Skeletal muscle tissue (tissue), 4 donors: ENCODE measurements around the gene TMEM220. TPM values are rescaled to one million over a fixed set of nuclear protein-coding genes. Genes with fewer than 3 reads are reported as not detected.

ENCODE experiments used
- H3K27ac ChIP-seq: one replicate; pipeline ENCODE4 v1.7.0; 2013; ENCODE audit warnings: mild to moderate bottlenecking, low read depth, low read length, inconsistent platforms
- H3K27me3 ChIP-seq, 3 donors: one replicate each; pipeline ENCODE4 v1.7.0; 2013; ENCODE audit warnings: low read length in 3 of 3; ENCODE audit not compliant: control insufficient read depth in 3 of 3, insufficient read depth in 3 of 3
- H3K36me3 ChIP-seq, 3 donors: one replicate each; pipeline ENCODE4 v1.7.0; 2013; ENCODE audit warnings: low read length in 3 of 3; ENCODE audit not compliant: control insufficient read depth in 3 of 3, insufficient read depth in 3 of 3
- H3K4me1 ChIP-seq, 3 donors: one replicate each; pipeline ENCODE4 v1.7.0; 2013; ENCODE audit warnings: low read length in 3 of 3, mild to moderate bottlenecking in 3 of 3; ENCODE audit not compliant: control insufficient read depth in 3 of 3, insufficient read depth in 3 of 3
- H3K4me3 ChIP-seq, 3 donors: one replicate each; pipeline ENCODE4 v1.7.0; 2013; ENCODE audit warnings: low read length in 3 of 3
- H3K9ac ChIP-seq, 3 donors: one replicate each; pipeline ENCODE4 v1.7.0; 2013; ENCODE audit warnings: low read length in 3 of 3, mild to moderate bottlenecking in 3 of 3, moderate library complexity in 2 of 3, low read depth in 1 of 3
- H3K9me3 ChIP-seq, 3 donors: one replicate each; pipeline ENCODE4 v1.7.0; 2013; ENCODE audit warnings: low read length in 3 of 3; ENCODE audit not compliant: control insufficient read depth in 3 of 3
- total RNA-seq: library from RNA; depleted of rRNA; stranded (reverse); fragments of >200 nt; gene quantifications from one replicate; pipeline ENCODE4 v1.2.3, GENCODE V29; 2014
- donor health status: Osteomylitis.

The TMEM220 gene
- total RNA-seq, 1 donor from 2014 or later: 5.2 TPM

- Histone ChIP-seq H3K4me3 (no peak overlapping the region), H3K36me3 (no peaks in the 10 kb centered on the region)
Observed at GRCh38 chr17:10743316-10744009, 13.6 kb upstream of the TMEM220 start.

GRCh38 chr17:10742431-10742830, 12.6 kb upstream of the TMEM220 start:
- Histone ChIP-seq H3K4me1 (peaks cover 5 to 14% (median 9%) of the 10 kb centered on the region in 3 donors), H3K4me3 (no peak overlapping the region), H3K36me3 (no peaks in the 10 kb centered on the region), H3K27me3 (no peaks in the 10 kb centered on the region), H3K9me3 (no peaks in the 10 kb centered on the region), H3K27ac (no peak overlapping the region), H3K9ac (no peak overlapping the region)

More at GRCh38 chr17:10743316-10744009, 13.6 kb upstream of the TMEM220 start:
- Histone ChIP-seq H3K27me3 (no peaks in the 10 kb centered on the region), H3K9me3 (no peaks in the 10 kb centered on the region), H3K9ac (no peak overlapping the region), H3K4me1 (peaks cover 4 to 14% (median 5%) of the 10 kb centered on the region in 3 donors), H3K27ac (no peak overlapping the region)

GRCh38 chr17:10741416-10742135, 11.8 kb upstream of the TMEM220 start:
- no peaks in the 10 kb centered on the region for H3K9me3 ChIP-seq
- H3K9ac ChIP-seq: no peak overlapping the region
- H3K4me1 ChIP-seq: peaks cover 5 to 14% (median 9%) of the 10 kb centered on the region in 3 donors
- H3K27ac ChIP-seq: no peak overlapping the region
- no peak overlapping the region for H3K4me3 ChIP-seq
- H3K36me3 ChIP-seq: no peaks in the 10 kb centered on the region
- H3K27me3 ChIP-seq: no peaks in the 10 kb centered on the region

GRCh38 chr17:10739386-10739785, 9.6 kb upstream of the TMEM220 start:
- Histone ChIP-seq H3K36me3 (peaks cover 0 to 2% (median 0%) of the 10 kb centered on the region in 3 donors), H3K9ac (no peak overlapping the region), H3K4me3 (no peak overlapping the region), H3K4me1 (peaks cover 5 to 9% (median 6%) of the 10 kb centered on the region in 3 donors), H3K27ac (no peak overlapping the region), H3K27me3 (no peaks in the 10 kb centered on the region), H3K9me3 (no peaks in the 10 kb centered on the region)

GRCh38 chr17:10738521-10739258, 8.9 kb upstream of the TMEM220 start:
- H3K9me3 ChIP-seq: no peaks in the 10 kb centered on the region
- H3K9ac ChIP-seq: no peak overlapping the region
- no peaks in the 10 kb centered on the region for H3K27me3 ChIP-seq
- H3K4me1 ChIP-seq: peaks cover 2 to 9% (median 6%) of the 10 kb centered on the region in 3 donors
- H3K4me3 ChIP-seq: no peak overlapping the region
- H3K27ac ChIP-seq: no peak overlapping the region
- peaks cover 0 to 4% (median 0%) of the 10 kb centered on the region in 3 donors for H3K36me3 ChIP-seq

GRCh38 chr17:10737736-10738135, 7.9 kb upstream of the TMEM220 start:
- Histone ChIP-seq H3K4me3 (no peak overlapping the region), H3K4me1 (peaks cover 0 to 4% (median 2%) of the 10 kb centered on the region in 3 donors), H3K9me3 (no peaks in the 10 kb centered on the region), H3K9ac (no peak overlapping the region), H3K27me3 (no peaks in the 10 kb centered on the region), H3K36me3 (peaks cover 0 to 4% (median 0%) of the 10 kb centered on the region in 3 donors), H3K27ac (no peak overlapping the region)

- no peaks in the 10 kb centered on the region for H3K27me3 ChIP-seq
- peaks cover 0 to 4% (median 0%) of the 10 kb centered on the region in 3 donors for H3K36me3 ChIP-seq
- no peak overlapping the region for H3K9ac ChIP-seq
- peaks cover 0 to 4% (median 2%) of the 10 kb centered on the region in 3 donors for H3K4me1 ChIP-seq
- H3K9me3 ChIP-seq: no peaks in the 10 kb centered on the region
- no peak overlapping the region for H3K27ac ChIP-seq
- H3K4me3 ChIP-seq: no peak overlapping the region
Observed at GRCh38 chr17:10737168-10737622, 7.4 kb upstream of the TMEM220 start.

GRCh38 chr17:10735821-10736220, 6.0 kb upstream of the TMEM220 start:
- Histone ChIP-seq H3K4me3 (no peak overlapping the region), H3K9me3 (no peaks in the 10 kb centered on the region), H3K27ac (no peak overlapping the region), H3K9ac (no peak overlapping the region), H3K27me3 (no peaks in the 10 kb centered on the region), H3K4me1 (peaks cover 0 to 4% (median 2%) of the 10 kb centered on the region in 3 donors), H3K36me3 (peaks cover 0 to 4% (median 0%) of the 10 kb centered on the region in 3 donors)

- H3K4me3 ChIP-seq: no peak overlapping the region
- H3K36me3 ChIP-seq: peaks cover 0 to 4% (median 0%) of the 10 kb centered on the region in 3 donors
- peaks cover 0 to 4% (median 2%) of the 10 kb centered on the region in 3 donors for H3K4me1 ChIP-seq
- H3K27ac ChIP-seq: no peak overlapping the region
- H3K9me3 ChIP-seq: no peaks in the 10 kb centered on the region
- H3K9ac ChIP-seq: no peak overlapping the region
- H3K27me3 ChIP-seq: no peaks in the 10 kb centered on the region
Observed at GRCh38 chr17:10735251-10735650, 5.4 kb upstream of the TMEM220 start.
